Dermis microvascular lymphatic vessel endothelial cell (primary cell): ENCODE results near the gene LTB4R. TPM values are rescaled to one million over a fixed set of nuclear protein-coding genes. Genes with fewer than 3 reads are reported as not detected.

Experiments used
- total RNA-seq: library from RNA; depleted of rRNA; stranded (reverse); fragments of >200 nt; gene quantifications from 2 replicates; pipeline ENCODE4 v1.2.1, GENCODE V29; 2014

Gene LTB4R
- total RNA-seq, 1 donor from 2014 or later: 2.2 TPM

Other genes with a start within 250 kb of the LTB4R start
- gene CPNE6, start 239.9 kb upstream of the LTB4R start, total RNA-seq: not detected in 2 replicates
- gene PCK2, start 217.2 kb upstream of the LTB4R start, total RNA-seq: 7.6 TPM in 2 replicates
- gene DCAF11, start 196.7 kb upstream of the LTB4R start, total RNA-seq: 67.9 and 68.9 TPM in 2 replicates
- 1.4 and 1.8 TPM in 2 replicates for gene NRL, start 196.6 kb upstream of the LTB4R start, total RNA-seq
- 0.39 and 0.63 TPM in 2 replicates for gene FITM1, start 180.8 kb upstream of the LTB4R start, total RNA-seq
- 116 and 144 TPM in 2 replicates for gene PSME1, start 175.3 kb upstream of the LTB4R start, total RNA-seq
- 16.4 and 23.1 TPM in 2 replicates for gene EMC9, start 169.9 kb upstream of the LTB4R start, total RNA-seq
- gene PSME2, start 164.9 kb upstream of the LTB4R start, total RNA-seq: 119 and 163 TPM in 2 replicates
- 20.4 and 31.1 TPM in 2 replicates for gene RNF31, start 164.0 kb upstream of the LTB4R start, total RNA-seq
- gene IRF9, start 150.2 kb upstream of the LTB4R start, total RNA-seq: 38.8 and 41.8 TPM in 2 replicates
- gene REC8, start 139.4 kb upstream of the LTB4R start, total RNA-seq: 1.0 and 1.7 TPM in 2 replicates
- gene IPO4, start 122.7 kb upstream of the LTB4R start, total RNA-seq: 32.0 and 32.7 TPM in 2 replicates
- 33.9 and 56.0 TPM in 2 replicates for gene TM9SF1, start 116.1 kb upstream of the LTB4R start, total RNA-seq
- gene TSSK4, start 105.8 kb upstream of the LTB4R start, total RNA-seq: not detected in 2 replicates
- gene CHMP4A, start 98.0 kb upstream of the LTB4R start, total RNA-seq: 11.7 and 15.9 TPM in 2 replicates
- gene MDP1, start 95.4 kb upstream of the LTB4R start, total RNA-seq: 7.0 and 10.0 TPM in 2 replicates
- 172 and 193 TPM in 2 replicates for gene NEDD8, start 79.1 kb upstream of the LTB4R start, total RNA-seq
- gene GMPR2, start 78.6 kb upstream of the LTB4R start, total RNA-seq: 81.9 and 90.5 TPM in 2 replicates
- 39.9 and 57.3 TPM in 2 replicates for gene TINF2, start 68.9 kb upstream of the LTB4R start, total RNA-seq
- gene TGM1, start 48.3 kb upstream of the LTB4R start, total RNA-seq: 0.38 and 0.64 TPM in 2 replicates
- 10.7 and 19.7 TPM in 2 replicates for gene RABGGTA, start 39.9 kb upstream of the LTB4R start, total RNA-seq
- 9.1 and 14.5 TPM in 2 replicates for gene DHRS1, start 11.7 kb upstream of the LTB4R start, total RNA-seq
- 23.0 and 24.8 TPM in 2 replicates for gene NOP9, start 11.7 kb upstream of the LTB4R start, total RNA-seq
- 1.5 and 2.4 TPM in 2 replicates for gene CIDEB, start 3.5 kb upstream of the LTB4R start, total RNA-seq
- 2.1 and 3.2 TPM in 2 replicates for gene LTB4R2, start 1.4 kb upstream of the LTB4R start, total RNA-seq
- gene ADCY4, start 23.6 kb downstream of the LTB4R start, total RNA-seq: 29.3 and 51.2 TPM in 2 replicates
- 1.4 and 1.8 TPM in 2 replicates for gene RIPK3, start 28.5 kb downstream of the LTB4R start, total RNA-seq
- gene NFATC4, start 56.7 kb downstream of the LTB4R start, total RNA-seq: 0.76 and 1.0 TPM in 2 replicates
- 3.3 and 4.2 TPM in 2 replicates for gene NYNRIN, start 87.5 kb downstream of the LTB4R start, total RNA-seq
- gene CBLN3, start 118.2 kb downstream of the LTB4R start, total RNA-seq: 0.13 and 0.39 TPM in 2 replicates
- gene KHNYN, start 118.5 kb downstream of the LTB4R start, total RNA-seq: 36.2 and 42.5 TPM in 2 replicates
- 5.0 and 8.5 TPM in 2 replicates for gene SDR39U1, start 131.3 kb downstream of the LTB4R start, total RNA-seq
- gene CMA1, start 196.8 kb downstream of the LTB4R start, total RNA-seq: not detected in 2 replicates